Measurements from ENCODE around the gene CBLN3.

The CBLN3 gene

DNA sequence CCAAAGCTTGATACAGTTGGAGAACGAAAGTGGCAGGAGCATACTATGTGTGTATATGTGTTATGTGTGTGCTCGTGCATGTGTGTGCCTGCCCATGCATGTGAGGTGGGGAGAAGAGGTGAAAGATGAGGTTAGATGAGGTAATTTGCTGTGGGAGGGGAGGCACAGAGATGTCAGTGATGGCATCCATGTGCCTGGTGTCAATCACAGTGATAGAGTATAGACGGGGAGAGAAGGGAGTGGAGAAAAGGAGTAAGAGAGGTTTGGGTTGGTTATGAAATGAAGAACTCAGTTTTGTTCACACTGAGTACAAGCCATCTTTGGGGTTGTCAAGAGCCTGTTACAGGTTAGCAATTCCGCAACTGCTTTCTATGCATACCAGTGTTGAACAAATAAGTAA is 45.3 kb downstream of the CBLN3 start:
- ChIA-PET POLR2A (no interaction called here), CTCF (interaction anchor here (1.0 to 2.0 kb wide), 3 partner anchors 11 to 29 kb away, joined by 5 to 7 read pairs (median 6); no protein-coding TSS in a partner anchor)
- Histone ChIP-seq H3K27me3 (replicated peaks in 2 of 5; ENCODE audit: control insufficient read depth in 4 of 5, insufficient read depth in 5 of 5, low read length in 4 of 5) (no peaks in the 10 kb centered on the region), H3K4me1 (ENCODE audit: control extremely low read depth in 1 of 4, control insufficient read depth in 4 of 4, insufficient read depth in 4 of 4, low read length in 3 of 4) (peaks cover 0 to under 1% (median 0%) of the 10 kb centered on the region in 4 experiments), H3K4me3 (ENCODE audit: control insufficient read depth in 1 of 7, extremely low read depth in 1 of 7, insufficient read depth in 4 of 7, low read depth in 2 of 7, low read length in 6 of 7) (no peak overlapping the region), H3K9me3 (ENCODE audit: control extremely low read depth in 1 of 5, control insufficient read depth in 4 of 5, insufficient read depth in 2 of 5, low read depth in 1 of 5, low read length in 4 of 5) (no peaks in the 10 kb centered on the region), H3K36me3 (ENCODE audit: control insufficient read depth in 4 of 4, insufficient read depth in 4 of 4, low read length in 3 of 4) (no peaks in the 10 kb centered on the region), H3K27ac (ENCODE audit: insufficient read depth in 1 of 2, low read depth in 1 of 2, low read length in 2 of 2, poor library complexity in 1 of 2, severe bottlenecking in 2 of 2) (no peak overlapping the region)
- 100% methylated on average over 4 of the region's 4 CpGs for WGBS (ENCODE audit: insufficient coverage)
- no peak for DNase-seq

DNA sequence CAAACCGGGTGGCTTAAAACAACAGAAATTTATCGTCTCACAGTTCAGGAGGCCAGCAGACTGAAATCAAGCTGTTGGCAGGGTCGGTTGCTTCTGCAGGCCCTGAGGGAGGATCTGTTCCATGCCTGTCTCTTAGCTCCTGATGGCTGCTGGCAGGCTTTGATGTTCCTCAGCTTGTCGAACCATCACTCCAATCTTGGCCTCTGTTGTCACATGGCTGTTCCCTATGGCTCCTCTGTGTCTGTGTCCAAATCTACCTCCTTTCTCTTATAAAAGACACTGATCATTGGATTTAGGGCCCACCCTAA is 47.5 kb downstream of the CBLN3 start:
- 94% methylated on average over 3 of the region's 4 CpGs for WGBS (ENCODE audit: insufficient coverage)
- Histone ChIP-seq H3K4me1 (ENCODE audit: control extremely low read depth in 1 of 4, control insufficient read depth in 4 of 4, insufficient read depth in 4 of 4, low read length in 3 of 4) (peaks cover 0 to 9% (median 3%) of the 10 kb centered on the region in 4 experiments), H3K27ac (ENCODE audit: insufficient read depth in 1 of 2, low read depth in 1 of 2, low read length in 2 of 2, poor library complexity in 1 of 2, severe bottlenecking in 2 of 2) (no peak overlapping the region), H3K36me3 (ENCODE audit: control insufficient read depth in 4 of 4, insufficient read depth in 4 of 4, low read length in 3 of 4) (no peaks in the 10 kb centered on the region), H3K9me3 (ENCODE audit: control extremely low read depth in 1 of 5, control insufficient read depth in 4 of 5, insufficient read depth in 2 of 5, low read depth in 1 of 5, low read length in 4 of 5) (no peaks in the 10 kb centered on the region), H3K27me3 (replicated peaks in 2 of 5; ENCODE audit: control insufficient read depth in 4 of 5, insufficient read depth in 5 of 5, low read length in 4 of 5) (no peaks in the 10 kb centered on the region), H3K4me3 (ENCODE audit: control insufficient read depth in 1 of 7, extremely low read depth in 1 of 7, insufficient read depth in 4 of 7, low read depth in 2 of 7, low read length in 6 of 7) (no peak overlapping the region)
- ChIA-PET POLR2A (no interaction called here), CTCF (interaction anchor here (0.5 to 2.0 kb wide), 8 partner anchors 9 to 51 kb away, joined by 3 to 7 read pairs (median 4); no protein-coding TSS in a partner anchor)
- no peak for DNase-seq

GRCh38 chr14:24381363-24382063 is 48.0 kb downstream of the CBLN3 start:
- CTCF ChIA-PET, result interaction anchor here (1.0 to 1.6 kb wide), 4 partner anchors 8 to 44 kb away, joined by 3 to 6 read pairs (median 4); no protein-coding TSS in a partner anchor
- 94% methylated on average over 6 of the region's 8 CpGs for WGBS (ENCODE audit: insufficient coverage)
- Histone ChIP-seq H3K27me3 (replicated peaks in 2 of 5; ENCODE audit: control insufficient read depth in 4 of 5, insufficient read depth in 5 of 5, low read length in 4 of 5) (no peaks in the 10 kb centered on the region), H3K36me3 (ENCODE audit: control insufficient read depth in 4 of 4, insufficient read depth in 4 of 4, low read length in 3 of 4) (no peaks in the 10 kb centered on the region), H3K4me3 (ENCODE audit: control insufficient read depth in 1 of 7, extremely low read depth in 1 of 7, insufficient read depth in 4 of 7, low read depth in 2 of 7, low read length in 6 of 7) (no peak overlapping the region), H3K9me3 (ENCODE audit: control extremely low read depth in 1 of 5, control insufficient read depth in 4 of 5, insufficient read depth in 2 of 5, low read depth in 1 of 5, low read length in 4 of 5) (no peaks in the 10 kb centered on the region), H3K27ac (ENCODE audit: insufficient read depth in 1 of 2, low read depth in 1 of 2, low read length in 2 of 2, poor library complexity in 1 of 2, severe bottlenecking in 2 of 2) (no peak overlapping the region), H3K4me1 (ENCODE audit: control extremely low read depth in 1 of 4, control insufficient read depth in 4 of 4, insufficient read depth in 4 of 4, low read length in 3 of 4) (peaks cover 0 to 14% (median 7%) of the 10 kb centered on the region in 4 experiments)
- DNase-seq, result no peak
- POLR2A ChIA-PET, result no interaction called here

DNA sequence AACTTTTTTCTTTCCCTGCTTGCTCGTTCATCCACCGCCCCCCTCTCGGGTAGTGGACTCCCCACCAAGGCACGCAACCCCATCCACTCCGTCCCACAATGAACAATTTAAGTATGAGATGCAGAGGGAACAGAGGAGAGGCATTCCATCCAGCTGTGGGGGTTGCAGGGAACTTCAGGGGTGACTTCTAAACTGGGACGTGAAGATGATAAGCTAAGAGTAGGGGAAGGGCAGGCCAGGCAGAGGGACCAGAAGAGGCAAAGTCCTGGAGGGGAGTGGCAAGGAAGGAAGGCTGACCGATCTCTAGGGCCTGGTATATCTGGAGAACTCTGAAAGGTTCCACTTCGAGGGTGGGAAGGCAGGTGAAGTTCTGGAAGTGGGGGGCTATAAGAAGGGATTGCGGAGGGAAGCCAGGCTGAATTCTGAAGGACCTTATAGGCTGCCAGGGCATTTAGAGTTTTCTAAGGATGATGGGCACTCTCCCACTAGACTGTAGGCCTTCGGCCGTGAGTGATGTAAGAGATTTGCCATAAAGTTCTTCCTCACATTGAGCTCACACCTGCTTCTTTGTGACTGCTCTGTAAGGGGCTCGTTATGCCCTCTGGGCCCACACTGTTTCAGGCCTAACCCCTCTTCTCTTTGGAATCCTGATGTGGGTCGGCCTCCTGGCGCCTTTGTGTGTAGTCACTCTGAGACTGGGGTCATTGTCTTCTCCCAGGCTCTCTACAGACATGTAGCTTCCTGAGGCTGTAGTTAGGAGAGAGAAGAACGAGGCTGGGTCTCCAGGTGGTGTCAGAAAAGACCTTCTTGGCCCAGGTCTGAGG is 49.3 kb downstream of the CBLN3 start:
- no peak overlapping the region for H3K4me3 ChIP-seq (ENCODE audit: control insufficient read depth in 1 of 7, extremely low read depth in 1 of 7, insufficient read depth in 4 of 7, low read depth in 2 of 7, low read length in 6 of 7)
- no peaks in the 10 kb centered on the region for H3K36me3 ChIP-seq (ENCODE audit: control insufficient read depth in 4 of 4, insufficient read depth in 4 of 4, low read length in 3 of 4)
- H3K27me3 ChIP-seq (replicated peaks in 2 of 5; ENCODE audit: control insufficient read depth in 4 of 5, insufficient read depth in 5 of 5, low read length in 4 of 5), result no peaks in the 10 kb centered on the region
- H3K9me3 ChIP-seq (ENCODE audit: control extremely low read depth in 1 of 5, control insufficient read depth in 4 of 5, insufficient read depth in 2 of 5, low read depth in 1 of 5, low read length in 4 of 5), result no peaks in the 10 kb centered on the region
- no peak overlapping the region for H3K27ac ChIP-seq (ENCODE audit: insufficient read depth in 1 of 2, low read depth in 1 of 2, low read length in 2 of 2, poor library complexity in 1 of 2, severe bottlenecking in 2 of 2)
- CTCF ChIA-PET, result interaction anchor here (0.6 to 2.6 kb wide), 9 partner anchors 8 to 47 kb away, joined by 3 to 10 read pairs (median 5); no protein-coding TSS in a partner anchor
- POLR2A ChIA-PET, result interaction anchor here (1.1 kb wide), 1 partner anchor 13 kb away, joined by 4 read pairs; no protein-coding TSS in a partner anchor
- DNase-seq, result no peak
- peaks cover 0 to 17% (median 9%) of the 10 kb centered on the region in 4 experiments for H3K4me1 ChIP-seq (ENCODE audit: control extremely low read depth in 1 of 4, control insufficient read depth in 4 of 4, insufficient read depth in 4 of 4, low read length in 3 of 4)
- 90% methylated on average over 8 of the region's 15 CpGs for WGBS (ENCODE audit: insufficient coverage)

DNA sequence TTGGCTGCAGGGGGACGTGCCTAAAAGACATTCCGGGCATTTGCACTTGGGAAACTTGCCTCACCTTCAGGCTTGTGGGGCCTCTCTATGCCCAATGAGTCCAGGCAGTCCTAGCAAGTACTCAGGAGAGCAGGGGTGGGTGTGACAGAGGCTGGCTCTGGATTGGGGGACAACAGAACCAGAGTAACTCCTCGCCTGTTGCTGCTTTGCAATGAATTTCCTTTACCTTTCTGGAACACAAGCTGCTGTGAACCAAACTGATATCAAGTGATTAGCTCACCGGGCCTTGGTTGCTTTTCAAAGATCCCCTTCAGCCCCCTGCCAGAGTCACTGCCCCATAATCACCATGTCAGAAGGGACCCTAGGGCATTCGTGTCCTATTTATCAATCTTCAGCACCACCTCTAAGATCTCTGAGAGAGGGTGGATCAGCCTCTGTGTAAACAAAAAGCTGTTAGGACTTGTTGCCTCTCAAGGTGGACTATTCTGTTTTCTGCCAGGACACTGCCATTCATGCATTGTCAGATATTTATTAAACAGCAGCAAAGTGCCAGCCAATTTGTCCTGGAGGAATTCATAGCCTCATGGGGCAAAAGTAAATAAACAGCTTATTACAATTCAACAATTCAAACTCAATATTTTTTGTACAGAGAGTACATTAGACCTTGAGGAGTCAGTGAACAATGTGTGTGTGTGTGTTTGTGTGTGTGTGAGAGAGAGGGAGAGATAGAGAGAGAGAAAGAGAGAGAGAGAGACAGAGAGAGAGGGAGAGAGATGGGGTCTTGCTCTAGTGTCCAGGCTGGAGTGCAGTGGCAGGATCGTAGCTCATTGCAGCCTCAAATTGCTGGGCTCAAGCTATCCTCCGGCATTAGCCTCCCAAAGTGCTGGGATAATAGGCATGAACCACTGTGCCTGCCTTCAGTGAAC is 50.2 kb downstream of the CBLN3 start:
- no peak for DNase-seq
- Histone ChIP-seq H3K36me3 (ENCODE audit: control insufficient read depth in 4 of 4, insufficient read depth in 4 of 4, low read length in 3 of 4) (no peaks in the 10 kb centered on the region), H3K4me1 (ENCODE audit: control extremely low read depth in 1 of 4, control insufficient read depth in 4 of 4, insufficient read depth in 4 of 4, low read length in 3 of 4) (peaks cover 0 to 17% (median 9%) of the 10 kb centered on the region in 4 experiments), H3K27ac (ENCODE audit: insufficient read depth in 1 of 2, low read depth in 1 of 2, low read length in 2 of 2, poor library complexity in 1 of 2, severe bottlenecking in 2 of 2) (no peak overlapping the region), H3K9me3 (ENCODE audit: control extremely low read depth in 1 of 5, control insufficient read depth in 4 of 5, insufficient read depth in 2 of 5, low read depth in 1 of 5, low read length in 4 of 5) (no peaks in the 10 kb centered on the region), H3K4me3 (ENCODE audit: control insufficient read depth in 1 of 7, extremely low read depth in 1 of 7, insufficient read depth in 4 of 7, low read depth in 2 of 7, low read length in 6 of 7) (no peak overlapping the region), H3K27me3 (replicated peaks in 2 of 5; ENCODE audit: control insufficient read depth in 4 of 5, insufficient read depth in 5 of 5, low read length in 4 of 5) (no peaks in the 10 kb centered on the region)
- POLR2A ChIA-PET, result interaction anchor here (1.1 kb wide), 1 partner anchor 14 kb away, joined by 4 read pairs; no protein-coding TSS in a partner anchor
- WGBS (ENCODE audit: insufficient coverage), result 99% methylated on average over 7 of the region's 7 CpGs
- CTCF ChIA-PET, result interaction anchor here (0.6 to 2.6 kb wide), 13 partner anchors 9 to 96 kb away, joined by 3 to 12 read pairs (median 6); no protein-coding TSS in a partner anchor

DNA sequence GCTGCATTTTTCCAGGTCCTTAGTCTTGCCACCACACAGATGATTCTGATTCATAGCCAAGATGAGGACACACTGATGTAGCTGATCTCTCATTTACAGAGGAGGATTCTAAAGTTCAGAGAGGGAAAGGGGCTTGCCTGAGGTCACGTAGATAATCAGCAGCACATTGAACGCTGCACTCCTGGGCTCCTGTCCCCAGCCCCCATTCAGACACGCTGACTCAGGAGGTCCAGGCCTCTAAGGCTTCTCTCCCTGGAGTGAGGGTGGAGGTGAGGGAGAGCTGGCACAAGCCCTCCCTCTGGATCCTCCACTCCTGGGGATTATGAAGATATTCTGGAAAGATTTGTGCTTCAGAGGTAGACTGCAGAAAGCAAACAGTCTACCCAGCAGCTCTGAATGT is 51.1 kb downstream of the CBLN3 start:
- Histone ChIP-seq H3K27ac (ENCODE audit: insufficient read depth in 1 of 2, low read depth in 1 of 2, low read length in 2 of 2, poor library complexity in 1 of 2, severe bottlenecking in 2 of 2) (no peak overlapping the region), H3K36me3 (ENCODE audit: control insufficient read depth in 4 of 4, insufficient read depth in 4 of 4, low read length in 3 of 4) (no peaks in the 10 kb centered on the region), H3K4me1 (ENCODE audit: control extremely low read depth in 1 of 4, control insufficient read depth in 4 of 4, insufficient read depth in 4 of 4, low read length in 3 of 4) (peaks cover 0 to 17% (median 9%) of the 10 kb centered on the region in 4 experiments), H3K4me3 (ENCODE audit: control insufficient read depth in 1 of 7, extremely low read depth in 1 of 7, insufficient read depth in 4 of 7, low read depth in 2 of 7, low read length in 6 of 7) (no peak overlapping the region), H3K9me3 (ENCODE audit: control extremely low read depth in 1 of 5, control insufficient read depth in 4 of 5, insufficient read depth in 2 of 5, low read depth in 1 of 5, low read length in 4 of 5) (no peaks in the 10 kb centered on the region), H3K27me3 (replicated peaks in 2 of 5; ENCODE audit: control insufficient read depth in 4 of 5, insufficient read depth in 5 of 5, low read length in 4 of 5) (no peaks in the 10 kb centered on the region)
- POLR2A ChIA-PET, result interaction anchor here (1.2 kb wide), 1 partner anchor 17 kb away, joined by 4 read pairs; no protein-coding TSS in a partner anchor
- CTCF ChIA-PET, result interaction anchor here (1.2 to 2.6 kb wide), 10 partner anchors 8 to 95 kb away, joined by 4 to 12 read pairs (median 8); no protein-coding TSS in a partner anchor
- no peak for DNase-seq
- whole genome bisulfite sequencing (ENCODE audit: insufficient coverage), result no CpG with 5 or more reads among the region's 3 CpGs
